ENCODE results near the gene C12orf43.
"Not testable (repeated sequence)": the region's sequence is repeated elsewhere in the genome, so short reads cannot be mapped to it uniquely, and the experiment has no call there.

C12orf43 gene

GRCh38 chr12:121015825-121016766 is at the start of gene C12orf43:
Gene C12orf43 (minus strand): TSS chr12:121016487. CDS start chr12:121016474, 13 bp downstream.
- no peak within 1 kb of the TSS for H2AFZ ChIP-seq (ENCODE audit: low read length, unreplicated experiment)
- peaks cover 14% of the 10 kb centered on the region for H3K36me3 ChIP-seq (ENCODE audit: insufficient read depth, low read length)
- H3K4me3 ChIP-seq (ENCODE audit: low read depth, low read length), result peak within 1 kb of the TSS; percentile 91
- H3K79me2 ChIP-seq (ENCODE audit: control insufficient read depth, insufficient read depth, low read length, unreplicated experiment), result peaks cover 17% of the 10 kb centered on the region
- peak within 1 kb of the TSS; percentile 46 for H3K27ac ChIP-seq (ENCODE audit: low read depth, low read length)
- H3K4me1 ChIP-seq (ENCODE audit: control insufficient read depth, insufficient read depth, low read length, unreplicated experiment), result peaks cover 7% of the 10 kb centered on the region
- no peaks in the 10 kb centered on the region for H3K27me3 ChIP-seq (ENCODE audit: insufficient read depth, low read length)

GRCh38 chr12:121065345-121065744 is 49.1 kb upstream of the C12orf43 start:
- no peak overlapping the region for H3K27ac ChIP-seq (ENCODE audit: low read depth, low read length)
- H3K36me3 ChIP-seq (ENCODE audit: insufficient read depth, low read length), result no peaks in the 10 kb centered on the region
- peaks cover 2% of the 10 kb centered on the region for H3K4me1 ChIP-seq (ENCODE audit: control insufficient read depth, insufficient read depth, low read length, unreplicated experiment)
- no peaks in the 10 kb centered on the region; the same call in 1 of the 2 replicates for H3K27me3 ChIP-seq (ENCODE audit: insufficient read depth, low read length)
- no peak overlapping the region for H3K4me3 ChIP-seq (ENCODE audit: low read depth, low read length)
- no peaks in the 10 kb centered on the region for H3K79me2 ChIP-seq (ENCODE audit: control insufficient read depth, insufficient read depth, low read length, unreplicated experiment)
- no peak overlapping the region for H2AFZ ChIP-seq (ENCODE audit: low read length, unreplicated experiment)

- not testable (repeated sequence) for H3K36me3 ChIP-seq (ENCODE audit: insufficient read depth, low read length); H3K27ac ChIP-seq (ENCODE audit: low read depth, low read length); H3K79me2 ChIP-seq (ENCODE audit: control insufficient read depth, insufficient read depth, low read length, unreplicated experiment); H3K27me3 ChIP-seq (ENCODE audit: insufficient read depth, low read length); H3K4me3 ChIP-seq (ENCODE audit: low read depth, low read length); H2AFZ ChIP-seq (ENCODE audit: low read length, unreplicated experiment); H3K4me1 ChIP-seq (ENCODE audit: control insufficient read depth, insufficient read depth, low read length, unreplicated experiment)
Observed at GRCh38 chr12:121064586-121064985, 48.3 kb upstream of the C12orf43 start.

- Histone ChIP-seq H2AFZ (ENCODE audit: low read length, unreplicated experiment) (no peak overlapping the region), H3K4me1 (ENCODE audit: control insufficient read depth, insufficient read depth, low read length, unreplicated experiment) (peaks cover 10% of the 10 kb centered on the region), H3K79me2 (ENCODE audit: control insufficient read depth, insufficient read depth, low read length, unreplicated experiment) (no peaks in the 10 kb centered on the region), H3K27ac (ENCODE audit: low read depth, low read length) (no peak overlapping the region), H3K36me3 (ENCODE audit: insufficient read depth, low read length) (no peaks in the 10 kb centered on the region), H3K27me3 (ENCODE audit: insufficient read depth, low read length) (no peaks in the 10 kb centered on the region; the same call in 1 of the 2 replicates), H3K4me3 (ENCODE audit: low read depth, low read length) (no peak overlapping the region)
Observed at GRCh38 chr12:121064116-121064515, 47.8 kb upstream of the C12orf43 start.

- Histone ChIP-seq H3K79me2 (ENCODE audit: control insufficient read depth, insufficient read depth, low read length, unreplicated experiment) (no peaks in the 10 kb centered on the region), H2AFZ (ENCODE audit: low read length, unreplicated experiment) (no peak overlapping the region), H3K36me3 (ENCODE audit: insufficient read depth, low read length) (no peaks in the 10 kb centered on the region), H3K27ac (ENCODE audit: low read depth, low read length) (no peak overlapping the region), H3K4me1 (ENCODE audit: control insufficient read depth, insufficient read depth, low read length, unreplicated experiment) (peaks cover 14% of the 10 kb centered on the region), H3K4me3 (ENCODE audit: low read depth, low read length) (no peak overlapping the region), H3K27me3 (ENCODE audit: insufficient read depth, low read length) (no peaks in the 10 kb centered on the region)
Observed at GRCh38 chr12:121062391-121063045, 46.2 kb upstream of the C12orf43 start.

GRCh38 chr12:121061831-121062230 is 45.5 kb upstream of the C12orf43 start:
- H3K36me3 ChIP-seq (ENCODE audit: insufficient read depth, low read length), result no peaks in the 10 kb centered on the region
- H3K4me3 ChIP-seq (ENCODE audit: low read depth, low read length), result no peak overlapping the region
- no peaks in the 10 kb centered on the region for H3K79me2 ChIP-seq (ENCODE audit: control insufficient read depth, insufficient read depth, low read length, unreplicated experiment)
- H3K27me3 ChIP-seq (ENCODE audit: insufficient read depth, low read length), result no peaks in the 10 kb centered on the region
- no peak overlapping the region for H2AFZ ChIP-seq (ENCODE audit: low read length, unreplicated experiment)
- H3K27ac ChIP-seq (ENCODE audit: low read depth, low read length), result no peak overlapping the region
- H3K4me1 ChIP-seq (ENCODE audit: control insufficient read depth, insufficient read depth, low read length, unreplicated experiment), result peaks cover 14% of the 10 kb centered on the region

- peaks cover 14% of the 10 kb centered on the region for H3K4me1 ChIP-seq (ENCODE audit: control insufficient read depth, insufficient read depth, low read length, unreplicated experiment)
- peak overlapping the region; percentile 57 for H3K27ac ChIP-seq (ENCODE audit: low read depth, low read length)
- peak overlapping the region; percentile 60 for H3K4me3 ChIP-seq (ENCODE audit: low read depth, low read length)
- no peaks in the 10 kb centered on the region for H3K27me3 ChIP-seq (ENCODE audit: insufficient read depth, low read length)
- H2AFZ ChIP-seq (ENCODE audit: low read length, unreplicated experiment), result peak overlapping the region; percentile 94
- no peaks in the 10 kb centered on the region for H3K36me3 ChIP-seq (ENCODE audit: insufficient read depth, low read length)
- H3K79me2 ChIP-seq (ENCODE audit: control insufficient read depth, insufficient read depth, low read length, unreplicated experiment), result no peaks in the 10 kb centered on the region
Observed at GRCh38 chr12:121060149-121061001, 44.1 kb upstream of the C12orf43 start.

- peak overlapping the region; percentile 57; the same call in 1 of the 2 replicates for H3K27ac ChIP-seq (ENCODE audit: low read depth, low read length)
- no peaks in the 10 kb centered on the region for H3K36me3 ChIP-seq (ENCODE audit: insufficient read depth, low read length)
- peaks cover 14% of the 10 kb centered on the region for H3K4me1 ChIP-seq (ENCODE audit: control insufficient read depth, insufficient read depth, low read length, unreplicated experiment)
- no peak overlapping the region for H3K4me3 ChIP-seq (ENCODE audit: low read depth, low read length)
- H3K79me2 ChIP-seq (ENCODE audit: control insufficient read depth, insufficient read depth, low read length, unreplicated experiment), result no peaks in the 10 kb centered on the region
- peak overlapping the region; percentile 76 for H2AFZ ChIP-seq (ENCODE audit: low read length, unreplicated experiment)
- H3K27me3 ChIP-seq (ENCODE audit: insufficient read depth, low read length), result no peaks in the 10 kb centered on the region
Observed at GRCh38 chr12:121059031-121059898, 43.0 kb upstream of the C12orf43 start.

- Histone ChIP-seq H3K27me3 (ENCODE audit: insufficient read depth, low read length) (no peaks in the 10 kb centered on the region), H3K4me1 (ENCODE audit: control insufficient read depth, insufficient read depth, low read length, unreplicated experiment) (peaks cover 14% of the 10 kb centered on the region), H3K4me3 (ENCODE audit: low read depth, low read length) (peak overlapping the region; percentile 18; the same call in 1 of the 2 replicates), H3K27ac (ENCODE audit: low read depth, low read length) (no peak overlapping the region), H3K36me3 (ENCODE audit: insufficient read depth, low read length) (no peaks in the 10 kb centered on the region), H2AFZ (ENCODE audit: low read length, unreplicated experiment) (peak overlapping the region; percentile 86), H3K79me2 (ENCODE audit: control insufficient read depth, insufficient read depth, low read length, unreplicated experiment) (no peaks in the 10 kb centered on the region)
Observed at GRCh38 chr12:121057794-121058193, 41.5 kb upstream of the C12orf43 start.
